ENCODE data around the gene NUMB. TPM values are rescaled to one million over a fixed set of nuclear protein-coding genes. Genes with fewer than 3 reads are reported as not detected.

The NUMB gene
- total RNA-seq, 1 donor from 2014 or later, result 218 TPM

GRCh38 chr14:73492670-73493069, 34.3 kb upstream of the NUMB start:
- DNase-seq (ENCODE audit: low spot score), result no peak
- Mint-ChIP-seq H3K36me3 (ENCODE audit: low read depth, unreplicated experiment) (no peaks in the 10 kb centered on the region), H3K27me3 (ENCODE audit: unreplicated experiment) (no peaks in the 10 kb centered on the region), H3K9me3 (ENCODE audit: unreplicated experiment) (no peaks in the 10 kb centered on the region), H3K4me3 (ENCODE audit: unreplicated experiment) (peak overlapping the region; percentile 92), H3K27ac (ENCODE audit: unreplicated experiment) (no peak overlapping the region), H3K4me1 (ENCODE audit: unreplicated experiment) (peaks cover 28% of the 10 kb centered on the region)
- TF ChIP-seq, protein P1, sequence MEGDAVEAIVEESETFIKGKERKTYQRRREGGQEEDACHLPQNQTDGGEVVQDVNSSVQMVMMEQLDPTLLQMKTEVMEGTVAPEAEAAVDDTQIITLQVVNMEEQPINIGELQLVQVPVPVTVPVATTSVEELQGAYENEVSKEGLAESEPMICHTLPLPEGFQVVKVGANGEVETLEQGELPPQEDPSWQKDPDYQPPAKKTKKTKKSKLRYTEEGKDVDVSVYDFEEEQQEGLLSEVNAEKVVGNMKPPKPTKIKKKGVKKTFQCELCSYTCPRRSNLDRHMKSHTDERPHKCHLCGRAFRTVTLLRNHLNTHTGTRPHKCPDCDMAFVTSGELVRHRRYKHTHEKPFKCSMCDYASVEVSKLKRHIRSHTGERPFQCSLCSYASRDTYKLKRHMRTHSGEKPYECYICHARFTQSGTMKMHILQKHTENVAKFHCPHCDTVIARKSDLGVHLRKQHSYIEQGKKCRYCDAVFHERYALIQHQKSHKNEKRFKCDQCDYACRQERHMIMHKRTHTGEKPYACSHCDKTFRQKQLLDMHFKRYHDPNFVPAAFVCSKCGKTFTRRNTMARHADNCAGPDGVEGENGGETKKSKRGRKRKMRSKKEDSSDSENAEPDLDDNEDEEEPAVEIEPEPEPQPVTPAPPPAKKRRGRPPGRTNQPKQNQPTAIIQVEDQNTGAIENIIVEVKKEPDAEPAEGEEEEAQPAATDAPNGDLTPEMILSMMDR (IDR thresholded peaks at IDR 0.05; ENCODE audit: unreplicated experiment), result no peak

- Mint-ChIP-seq H3K27me3 (ENCODE audit: unreplicated experiment) (no peaks in the 10 kb centered on the region), H3K27ac (ENCODE audit: unreplicated experiment) (no peak overlapping the region), H3K4me1 (ENCODE audit: unreplicated experiment) (peaks cover 28% of the 10 kb centered on the region), H3K36me3 (ENCODE audit: low read depth, unreplicated experiment) (no peaks in the 10 kb centered on the region), H3K9me3 (ENCODE audit: unreplicated experiment) (no peaks in the 10 kb centered on the region), H3K4me3 (ENCODE audit: unreplicated experiment) (peak overlapping the region; percentile 92)
- DNase-seq (ENCODE audit: low spot score), result no peak
- TF ChIP-seq, protein P1 (IDR thresholded peaks at IDR 0.05; ENCODE audit: unreplicated experiment), result no peak
Observed at GRCh38 chr14:73492043-73492552, 33.8 kb upstream of the NUMB start.

- peak; percentile 39 for DNase-seq (ENCODE audit: low spot score)
- H3K27me3 Mint-ChIP-seq (ENCODE audit: unreplicated experiment), result no peaks in the 10 kb centered on the region
- H3K36me3 Mint-ChIP-seq (ENCODE audit: low read depth, unreplicated experiment), result no peaks in the 10 kb centered on the region
- peak overlapping the region; percentile 92 for H3K4me3 Mint-ChIP-seq (ENCODE audit: unreplicated experiment)
- TF ChIP-seq, protein P1 (IDR thresholded peaks at IDR 0.05; ENCODE audit: unreplicated experiment), result no peak
- peaks cover 27% of the 10 kb centered on the region for H3K4me1 Mint-ChIP-seq (ENCODE audit: unreplicated experiment)
- no peaks in the 10 kb centered on the region for H3K9me3 Mint-ChIP-seq (ENCODE audit: unreplicated experiment)
- no peak overlapping the region for H3K27ac Mint-ChIP-seq (ENCODE audit: unreplicated experiment)
Observed at GRCh38 chr14:73491256-73492042, 33.1 kb upstream of the NUMB start.

GRCh38 chr14:73489481-73490175, 31.3 kb upstream of the NUMB start:
- TF ChIP-seq, protein P1 (IDR thresholded peaks at IDR 0.05; ENCODE audit: unreplicated experiment), result no peak
- Mint-ChIP-seq H3K27ac (ENCODE audit: unreplicated experiment) (peak overlapping the region; percentile 33), H3K4me1 (ENCODE audit: unreplicated experiment) (peaks cover 23% of the 10 kb centered on the region), H3K9me3 (ENCODE audit: unreplicated experiment) (no peaks in the 10 kb centered on the region), H3K4me3 (ENCODE audit: unreplicated experiment) (peak overlapping the region; percentile 24), H3K27me3 (ENCODE audit: unreplicated experiment) (no peaks in the 10 kb centered on the region), H3K36me3 (ENCODE audit: low read depth, unreplicated experiment) (no peaks in the 10 kb centered on the region)
- no peak for DNase-seq (ENCODE audit: low spot score)

GRCh38 chr14:73478684-73479083, 20.3 kb upstream of the NUMB start:
- H3K27me3 Mint-ChIP-seq (ENCODE audit: unreplicated experiment), result peaks cover 5% of the 10 kb centered on the region
- no peaks in the 10 kb centered on the region for H3K36me3 Mint-ChIP-seq (ENCODE audit: low read depth, unreplicated experiment)
- no peak overlapping the region for H3K4me3 Mint-ChIP-seq (ENCODE audit: unreplicated experiment)
- peaks cover 9% of the 10 kb centered on the region for H3K4me1 Mint-ChIP-seq (ENCODE audit: unreplicated experiment)
- TF ChIP-seq, protein P1 (IDR thresholded peaks at IDR 0.05; ENCODE audit: unreplicated experiment), result no peak
- H3K27ac Mint-ChIP-seq (ENCODE audit: unreplicated experiment), result no peak overlapping the region
- DNase-seq (ENCODE audit: low spot score), result no peak
- H3K9me3 Mint-ChIP-seq (ENCODE audit: unreplicated experiment), result no peaks in the 10 kb centered on the region

Data from endothelial cell (in vitro differentiated cells).